Upper lobe of right lung (tissue), 1 donor: ENCODE results near the gene MGP. TPM values are rescaled to one million over a fixed set of nuclear protein-coding genes. Genes with fewer than 3 reads are reported as not detected.

Source experiments
- ATAC-seq: fragments of 200-7000 bp; cut with Tn5 transposase; one replicate; pipeline ENCODE4 v1.9.1; 2020; ENCODE audit warnings: mild to moderate bottlenecking, moderate library complexity
- DNase-seq: peaks from one replicate; pipeline ENCODE4 v3.0.0-alpha.2; 2020
- H3K27ac ChIP-seq: fragments of 200-600 bp; one replicate; pipeline ENCODE4 v1.8.0; 2022
- H3K27me3 ChIP-seq: fragments of 200-600 bp; one replicate; pipeline ENCODE4 v1.8.0; 2022; ENCODE audit warnings: mild to moderate bottlenecking
- H3K36me3 ChIP-seq: fragments of 200-600 bp; one replicate; pipeline ENCODE4 v1.8.0; 2022
- H3K4me1 ChIP-seq: fragments of 200-600 bp; one replicate; pipeline ENCODE4 v1.8.0; 2022
- H3K4me3 ChIP-seq: fragments of 200-600 bp; one replicate; pipeline ENCODE4 v1.8.0; 2022; ENCODE audit warnings: mild to moderate bottlenecking
- H3K9me3 ChIP-seq: fragments of 200-600 bp; one replicate; pipeline ENCODE4 v1.8.0; 2022
- CTCF ChIP-seq: fragments of 200-600 bp; IDR thresholded peaks from one replicate; pipeline ENCODE4 v1.8.0; 2022; ENCODE audit warnings: antibody characterized with exemption
- intact Hi-C: fragments of 100-400 bp; cut with DNase I; formaldehyde crosslinking; loops from one replicate; pipeline ENCODE4 v1.11.0; 2022
- total RNA-seq: library from RNA; stranded (reverse); fragmentation: NEBNext Ultra II Directional; extraction: Animal tissue kit (Norgen Biotek cat#: 25700); gene quantifications from one replicate; pipeline ENCODE4 v1.2.1, GENCODE V29; 2021
- donor health status: DM: no; HTN: yes; CAD: no; lungs with severe emphysema.

Gene MGP
- total RNA-seq, 1 donor from 2014 or later, result 472 TPM

GRCh38 chr12:14883686-14884085 lies 2.0 kb downstream of the MGP start:
- intact Hi-C loops, result no loop called here
- TF ChIP-seq CTCF, result no peak
- Histone ChIP-seq H3K27ac (peak overlapping the region; percentile 73), H3K4me3 (peak overlapping the region; percentile 48), H3K27me3 (no peaks in the 10 kb centered on the region), H3K9me3 (no peaks in the 10 kb centered on the region), H3K36me3 (peaks cover 12% of the 10 kb centered on the region), H3K4me1 (peaks cover 13% of the 10 kb centered on the region)
- ATAC-seq (no peak), DNase-seq (no peak)

GRCh38 chr12:14880890-14881453 lies 4.7 kb downstream of the MGP start:
- no peak for TF ChIP-seq CTCF
- Histone ChIP-seq H3K4me3 (no peak overlapping the region), H3K36me3 (peaks cover 12% of the 10 kb centered on the region), H3K27ac (no peak overlapping the region), H3K4me1 (peaks cover 5% of the 10 kb centered on the region), H3K9me3 (no peaks in the 10 kb centered on the region), H3K27me3 (no peaks in the 10 kb centered on the region)
- ATAC-seq, result no peak
- intact Hi-C loops, result no loop called here
- DNase-seq, result no peak

- Histone ChIP-seq H3K4me3 (no peak overlapping the region), H3K4me1 (peaks cover 3% of the 10 kb centered on the region), H3K27me3 (no peaks in the 10 kb centered on the region), H3K36me3 (peaks cover 12% of the 10 kb centered on the region), H3K9me3 (no peaks in the 10 kb centered on the region), H3K27ac (no peak overlapping the region)
- ATAC-seq (no peak), DNase-seq (no peak)
- intact Hi-C loops, result no loop called here
- no peak for TF ChIP-seq CTCF
These were observed 6.3 kb downstream of the MGP start for GRCh38 chr12:14879222-14879933.

- no peak overlapping the region for H3K27ac ChIP-seq
- no peak for ATAC-seq
- no peak for TF ChIP-seq CTCF
These were observed 7.2 kb downstream of the MGP start for GRCh38 chr12:14878488-14878887.

GRCh38 chr12:14876833-14877232 lies 8.8 kb downstream of the MGP start:
- ATAC-seq (no peak), DNase-seq (no peak)
- Histone ChIP-seq H3K4me3 (no peak overlapping the region), H3K27me3 (no peaks in the 10 kb centered on the region), H3K36me3 (peaks cover 8% of the 10 kb centered on the region), H3K4me1 (no peaks in the 10 kb centered on the region), H3K27ac (no peak overlapping the region), H3K9me3 (no peaks in the 10 kb centered on the region)
- no peak for TF ChIP-seq CTCF
- intact Hi-C loops, result no loop called here

More at GRCh38 chr12:14878488-14878887, 7.2 kb downstream of the MGP start:
- H3K27me3 ChIP-seq, result no peaks in the 10 kb centered on the region
- no peak for DNase-seq
- peaks cover 12% of the 10 kb centered on the region for H3K36me3 ChIP-seq
- H3K4me1 ChIP-seq, result no peaks in the 10 kb centered on the region
- intact Hi-C loops, result no loop called here
- no peak overlapping the region for H3K4me3 ChIP-seq
- no peaks in the 10 kb centered on the region for H3K9me3 ChIP-seq
